K562 (cell line): ENCODE results near the gene ARF1.
A peak's percentile ranks its signal among the peaks of the same experiment; 100 is the strongest.

ENCODE experiments used
- CBX1 ChIP-seq: sonication (generic); IDR thresholded peaks from 2 replicates; pipeline ENCODE4 v1.6.1; 2016; ENCODE audit warnings: antibody characterized with exemption, low read depth, mild to moderate bottlenecking
- CC2D1A ChIP-seq: fragments of 450-650 bp; IDR thresholded peaks from 2 replicates; pipeline ENCODE4 v1.6.1; 2017; ENCODE audit warnings: mild to moderate bottlenecking
- KLF6 ChIP-seq: fragments of 250-450 bp; sonication (Bioruptor Pico); IDR thresholded peaks from 2 replicates; pipeline ENCODE4 v1.4.0; 2020; ENCODE audit warnings: mild to moderate bottlenecking, moderate library complexity, borderline replicate concordance
- PML ChIP-seq: IDR thresholded peaks from 2 replicates; pipeline ENCODE4 v1.6.1; 2012; ENCODE audit warnings: low read length, inconsistent platforms
- SMAD2 ChIP-seq: fragments of 150-350 bp; IDR thresholded peaks from 2 replicates; pipeline ENCODE4 v1.6.1; 2014; ENCODE audit warnings: low read depth, mild to moderate bottlenecking, low read length

GRCh38 chr1:228082214-228082917 lies at the start of gene ARF1:
- TF ChIP-seq PML (peak; percentile 50; the same call in 1 of the 2 replicates), CBX1 (peak; percentile 76; the same call in 1 of the 2 replicates), CC2D1A (no peak), KLF6 (CRISPR knock-in tag) (peak; percentile 66; the same call in 1 of the 2 replicates), SMAD2 (no peak)
